Cardiac fibroblast (primary cell): Measurements from ENCODE around the gene PRTFDC1.

Experiments
- DNase-seq, 2 donors: peaks; one replicate each; pipeline versions ENCODE4 v3.0.0 to v3.0.0-alpha.2; 2010; ENCODE audit warnings: low read depth in 2 of 2
- H3K4me3 ChIP-seq, 2 donors: replicated peaks in 1 of 2; 1 replicate in 1 of 2; 2 replicates in 1 of 2; pipeline ENCODE4 v1.5.1; 2011; ENCODE audit warnings: low read depth in 2 of 2, low read length in 2 of 2, mild to moderate bottlenecking in 2 of 2, moderate library complexity in 1 of 2
- CTCF ChIP-seq: IDR thresholded peaks from one replicate; pipeline ENCODE4 v1.5.1; 2011; ENCODE audit warnings: low read depth, mild to moderate bottlenecking, low read length, inconsistent platforms

Gene PRTFDC1

GRCh38 chr10:24898501-24898900 lies 53.9 kb downstream of the PRTFDC1 start:
- no peak overlapping the region for H3K4me3 ChIP-seq
- DNase-seq, result no peak
- no peak for TF ChIP-seq CTCF

DNA sequence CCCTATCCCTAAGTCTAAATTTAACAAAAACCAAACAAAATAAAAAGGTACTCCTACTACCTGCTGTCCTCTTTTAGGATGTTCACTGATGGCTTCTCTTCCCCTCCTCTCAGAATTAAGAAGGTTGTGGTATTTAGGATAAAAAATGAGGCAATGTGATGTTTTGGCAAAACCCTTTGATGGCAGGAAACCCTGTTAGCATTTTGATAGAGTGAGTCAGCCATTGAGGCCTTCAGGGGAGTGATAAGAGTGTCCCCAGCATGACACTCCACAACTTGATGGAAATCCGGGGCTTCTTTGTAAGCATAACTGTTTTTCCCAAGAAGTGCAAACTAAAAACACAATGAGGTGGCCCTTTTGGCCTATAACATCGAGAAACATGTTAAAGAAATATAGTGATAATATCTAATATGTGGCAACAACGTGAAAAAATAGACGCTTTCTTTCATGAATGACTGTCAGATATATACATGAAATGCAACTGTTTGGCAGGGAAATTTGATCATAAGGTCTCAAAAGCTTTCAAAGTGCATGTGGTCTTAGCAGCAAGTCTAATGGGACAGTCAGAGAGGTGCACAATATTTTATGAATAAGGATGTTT lies 55.0 kb downstream of the PRTFDC1 start:
- DNase-seq, result peak; percentile 66 to 74
- no peak for TF ChIP-seq CTCF
- no peak overlapping the region for H3K4me3 ChIP-seq

- H3K4me3 ChIP-seq, result no peak overlapping the region
- no peak for TF ChIP-seq CTCF
- DNase-seq, result no peak
Observed at GRCh38 chr10:24894728-24895127, 57.7 kb downstream of the PRTFDC1 start.

DNA sequence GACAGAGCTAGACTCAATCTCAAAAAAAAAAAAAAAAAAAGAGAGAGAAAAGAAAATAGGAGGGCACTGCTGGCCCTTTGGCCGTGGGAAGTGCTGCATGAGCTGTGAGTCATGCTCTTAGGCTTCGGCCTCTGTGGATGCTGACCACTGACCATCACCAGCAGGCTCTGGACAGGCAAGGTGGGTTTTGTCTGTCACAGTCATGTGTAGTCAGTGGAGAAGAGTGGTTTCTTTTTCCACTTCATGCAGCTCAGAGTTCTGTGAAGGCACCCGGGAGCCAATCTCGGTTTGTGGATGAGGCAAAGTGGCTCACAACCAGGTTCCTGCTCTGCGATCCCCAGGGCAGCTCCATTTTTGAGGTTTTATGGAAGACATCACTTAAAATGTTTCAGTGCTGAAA lies 58.1 kb downstream of the PRTFDC1 start:
- no peak for TF ChIP-seq CTCF
- no peak overlapping the region for H3K4me3 ChIP-seq
- DNase-seq, result peak; percentile 86 to 90

- peak; percentile 46 to 63 for DNase-seq
- H3K4me3 ChIP-seq, result no peak overlapping the region
- no peak for TF ChIP-seq CTCF
Observed at GRCh38 chr10:24893127-24893526, 59.3 kb downstream of the PRTFDC1 start.

GRCh38 chr10:24891823-24892222 lies 60.6 kb downstream of the PRTFDC1 start:
- peak; percentile 59 to 78 for DNase-seq
- H3K4me3 ChIP-seq, result no peak overlapping the region
- no peak for TF ChIP-seq CTCF

DNA sequence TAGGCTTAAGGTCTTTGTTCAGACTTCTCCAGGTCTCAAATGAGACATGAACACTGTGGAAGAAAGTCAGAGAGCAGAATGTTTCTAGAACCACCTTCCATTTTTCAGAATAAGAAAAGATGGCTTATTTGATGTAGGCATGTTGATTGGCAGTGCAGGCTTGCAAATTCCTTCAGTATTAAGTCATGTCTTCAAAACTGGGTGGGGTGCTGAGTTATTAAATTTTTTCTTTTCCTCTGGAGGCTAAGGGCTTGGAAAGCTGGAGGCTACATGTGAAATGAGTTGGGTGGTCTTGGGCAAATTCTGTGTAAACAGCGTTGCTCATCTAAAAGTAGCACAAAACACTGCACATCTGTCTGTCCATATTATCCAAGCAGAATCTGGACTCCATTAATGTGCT lies 62.8 kb downstream of the PRTFDC1 start:
- H3K4me3 ChIP-seq, result no peak overlapping the region
- TF ChIP-seq CTCF, result no peak
- DNase-seq, result peak; percentile 47 to 56
